ENCODE measurements around the gene KRTAP12-3.
"Not testable (repeated sequence)": the region's sequence is repeated elsewhere in the genome, so short reads cannot be mapped to it uniquely, and the experiment has no call there.

The KRTAP12-3 gene

GRCh38 chr21:44653123-44653522 lies 4.6 kb upstream of the KRTAP12-3 start:
- DNase-seq: no peak

- DNase-seq: no peak
These were observed 3.8 kb upstream of the KRTAP12-3 start for GRCh38 chr21:44653656-44654575.

GRCh38 chr21:44654576-44655175 lies 3.1 kb upstream of the KRTAP12-3 start, which contains the start of gene KRTAP12-4:
KRTAP12-4 (minus strand) TSS chr21:44654659; CDS start chr21:44654614, 45 bp downstream.
- DNase-seq: no peak

- DNase-seq: no peak
These were observed 864 bp upstream of the KRTAP12-3 start for GRCh38 chr21:44656868-44657267.

- no peak for DNase-seq
These were observed 794 bp downstream of the KRTAP12-3 start for GRCh38 chr21:44658541-44658910.

GRCh38 chr21:44658913-44659595 lies 1.3 kb downstream of the KRTAP12-3 start:
- DNase-seq: no peak

GRCh38 chr21:44661567-44661966 lies 3.8 kb downstream of the KRTAP12-3 start:
- DNase-seq: not testable (repeated sequence)

- DNase-seq: no peak
These were observed 7.0 kb downstream of the KRTAP12-3 start for GRCh38 chr21:44664691-44665090.

GRCh38 chr21:44666401-44667320 lies 8.9 kb downstream of the KRTAP12-3 start, which contains the start of gene KRTAP12-2:
KRTAP12-2 (minus strand) TSS chr21:44666927; CDS start chr21:44666886, 41 bp downstream.
- DNase-seq: no peak

- DNase-seq: no peak
These were observed 9.9 kb downstream of the KRTAP12-3 start for GRCh38 chr21:44667612-44668011.

GRCh38 chr21:44670642-44671432 lies 13.1 kb downstream of the KRTAP12-3 start:
- no peak for DNase-seq

GRCh38 chr21:44671911-44672310 lies 14.2 kb downstream of the KRTAP12-3 start:
- no peak for DNase-seq

- DNase-seq: no peak
These were observed 20.1 kb downstream of the KRTAP12-3 start for GRCh38 chr21:44677881-44678280.

- no peak for DNase-seq
These were observed 23.4 kb downstream of the KRTAP12-3 start for GRCh38 chr21:44681152-44681551.

- DNase-seq: no peak
These were observed 24.3 kb downstream of the KRTAP12-3 start, which contains the start of gene KRTAP12-1 for GRCh38 chr21:44681861-44682579. KRTAP12-1 (minus strand) TSS chr21:44682163; CDS start chr21:44682123, 40 bp downstream.

GRCh38 chr21:44682580-44683151 lies 24.9 kb downstream of the KRTAP12-3 start:
- no peak for DNase-seq

GRCh38 chr21:44684077-44684476 lies 26.3 kb downstream of the KRTAP12-3 start:
- DNase-seq: no peak

- no peak for DNase-seq
These were observed 26.8 kb downstream of the KRTAP12-3 start for GRCh38 chr21:44684483-44684882.

- not testable (repeated sequence) for DNase-seq
These were observed 27.3 kb downstream of the KRTAP12-3 start for GRCh38 chr21:44685050-44685449.

Measured in islet precursor cell (in vitro differentiated cells).